ENCODE measurements around the gene HOXB3. TPM values are rescaled to one million over a fixed set of nuclear protein-coding genes. Genes with fewer than 3 reads are reported as not detected.

HOXB3 gene
- total and polyA plus RNA-seq, 12 donors = 2.3 to 28.8 (median 8.8) TPM

GRCh38 chr17:48579760-48580554 is 10.1 kb downstream of the HOXB3 start:
- Histone ChIP-seq H3K27me3 (no peaks in the 10 kb centered on the region), H3K4me1 (replicated peaks in 1 of 2) (peaks cover 3 to 36% of the 10 kb centered on the region in 2 donors), H3K9me3 (replicated peaks in 1 of 3) (no peaks in the 10 kb centered on the region), H3K27ac (peak overlapping the region in 2 of 5 donors; percentile 84 to 86), H3K36me3 (replicated peaks in 1 of 2) (no peaks in the 10 kb centered on the region), H3K4me3 (no peak overlapping the region)
- DNase-seq = no peak
- 58 to 71% (median 61%) methylated on average over 26 of the region's 26 CpGs for WGBS, 4 donors
- intact Hi-C loops (cut with DNase I) = loop anchor here (5.0 kb wide), 1 partner anchor 38 kb away; no protein-coding TSS in a partner anchor
- TF ChIP-seq POLR2A (IDR thresholded peaks at IDR 0.05) (no peak), CTCF (IDR thresholded peaks at IDR 0.05) (no peak)

- WGBS, 4 donors = 52 to 65% (median 58%) methylated on average over 7 of the region's 7 CpGs
- peaks cover 3 to 36% of the 10 kb centered on the region in 2 donors for H3K4me1 ChIP-seq (replicated peaks in 1 of 2)
- H3K27me3 ChIP-seq = no peaks in the 10 kb centered on the region
Observed at GRCh38 chr17:48579471-48579759, 10.6 kb downstream of the HOXB3 start.

GRCh38 chr17:48578616-48579470 is 11.2 kb downstream of the HOXB3 start:
- no peaks in the 10 kb centered on the region for H3K9me3 ChIP-seq (replicated peaks in 1 of 3)
- H3K36me3 ChIP-seq (replicated peaks in 1 of 2) = no peaks in the 10 kb centered on the region
- H3K4me3 ChIP-seq = peak overlapping the region in 2 of 4 donors; percentile 45 to 85
- no peaks in the 10 kb centered on the region for H3K27me3 ChIP-seq
- H3K4me1 ChIP-seq (replicated peaks in 1 of 2) = peaks cover 3 to 30% of the 10 kb centered on the region in 2 donors
- 21 to 27% (median 24%) methylated on average over 31 to 43 of the region's 43 CpGs for WGBS, 4 donors
- intact Hi-C loops (cut with DNase I) = loop anchor here (5.0 kb wide), 1 partner anchor 37 kb away; no protein-coding TSS in a partner anchor
- TF ChIP-seq POLR2A (IDR thresholded peaks at IDR 0.05) (no peak), CTCF (IDR thresholded peaks at IDR 0.05) (no peak)
- peak overlapping the region in 3 of 5 donors; percentile 45 to 87 (median 83) for H3K27ac ChIP-seq
- DNase-seq = no peak

More at GRCh38 chr17:48579471-48579759, 10.6 kb downstream of the HOXB3 start:
- Histone ChIP-seq H3K27ac (peak overlapping the region in 2 of 5 donors; percentile 84 to 87), H3K36me3 (replicated peaks in 1 of 2) (no peaks in the 10 kb centered on the region), H3K9me3 (replicated peaks in 1 of 3) (no peaks in the 10 kb centered on the region), H3K4me3 (peak overlapping the region in 1 of 4 donors; percentile 85)
- no peak for TF ChIP-seq POLR2A (IDR thresholded peaks at IDR 0.05)
- TF ChIP-seq CTCF (IDR thresholded peaks at IDR 0.05) = no peak
- no peak for DNase-seq
- intact Hi-C loops (cut with DNase I) = loop anchor here (5.0 kb wide), 1 partner anchor 37 kb away; no protein-coding TSS in a partner anchor
